Measurements from ENCODE around the gene ANKRD12.

DNA sequence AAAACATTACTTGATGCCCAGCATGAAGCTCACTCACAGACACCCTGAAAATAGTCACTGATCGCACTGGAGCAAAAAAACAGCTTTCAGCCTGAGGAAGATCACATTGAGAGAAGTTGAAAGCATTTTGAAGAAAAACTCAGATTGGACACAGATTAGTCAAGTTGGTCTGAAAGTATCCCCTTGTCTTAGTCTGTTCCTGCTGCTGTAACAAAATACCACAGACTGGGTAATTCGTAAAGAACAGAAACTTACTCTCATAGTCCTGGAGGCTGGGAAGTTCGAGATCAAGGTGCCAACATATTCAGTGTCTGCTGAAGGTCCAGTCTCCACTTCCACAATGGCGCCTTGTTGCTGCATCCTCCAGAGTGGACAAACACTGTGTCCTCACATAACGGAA is 48.3 kb upstream of the ANKRD12 start:
- TF ChIP-seq POLR2A (IDR thresholded peaks at IDR 0.05) (no peak), EP300 (IDR thresholded peaks at IDR 0.05) (no peak)
- TF ChIP-seq, protein P1, sequence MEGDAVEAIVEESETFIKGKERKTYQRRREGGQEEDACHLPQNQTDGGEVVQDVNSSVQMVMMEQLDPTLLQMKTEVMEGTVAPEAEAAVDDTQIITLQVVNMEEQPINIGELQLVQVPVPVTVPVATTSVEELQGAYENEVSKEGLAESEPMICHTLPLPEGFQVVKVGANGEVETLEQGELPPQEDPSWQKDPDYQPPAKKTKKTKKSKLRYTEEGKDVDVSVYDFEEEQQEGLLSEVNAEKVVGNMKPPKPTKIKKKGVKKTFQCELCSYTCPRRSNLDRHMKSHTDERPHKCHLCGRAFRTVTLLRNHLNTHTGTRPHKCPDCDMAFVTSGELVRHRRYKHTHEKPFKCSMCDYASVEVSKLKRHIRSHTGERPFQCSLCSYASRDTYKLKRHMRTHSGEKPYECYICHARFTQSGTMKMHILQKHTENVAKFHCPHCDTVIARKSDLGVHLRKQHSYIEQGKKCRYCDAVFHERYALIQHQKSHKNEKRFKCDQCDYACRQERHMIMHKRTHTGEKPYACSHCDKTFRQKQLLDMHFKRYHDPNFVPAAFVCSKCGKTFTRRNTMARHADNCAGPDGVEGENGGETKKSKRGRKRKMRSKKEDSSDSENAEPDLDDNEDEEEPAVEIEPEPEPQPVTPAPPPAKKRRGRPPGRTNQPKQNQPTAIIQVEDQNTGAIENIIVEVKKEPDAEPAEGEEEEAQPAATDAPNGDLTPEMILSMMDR (IDR thresholded peaks at IDR 0.05), result no peak

All from sigmoid colon (tissue), 4 donors.